CD4-positive, CD25-positive, alpha-beta regulatory T cell (primary cell): ENCODE measurements around the gene UCP3. TPM values are rescaled to one million over a fixed set of nuclear protein-coding genes. Genes with fewer than 3 reads are reported as not detected.
A peak's percentile ranks its signal among the peaks of the same experiment; 100 is the strongest.

Experiments
- ATAC-seq, 2 donors: fragments of 150-1000 bp; cut with Tn5 transposase; one replicate each; pipeline ENCODE4 v1.10.0; 2021; ENCODE audit warnings: low read depth in 2 of 2, moderate number of reproducible peaks in 2 of 2, moderate library complexity in 1 of 2
- DNase-seq, 3 donors: peaks; one replicate each; pipeline versions ENCODE4 v3.0.0 to v3.0.0-alpha.2; 2012 to 2022; ENCODE audit warnings: mixed read lengths in 1 of 3
- H3K27ac ChIP-seq: one replicate; pipeline ENCODE4 v1.7.0; 2013; ENCODE audit warnings: mild to moderate bottlenecking, low read length; ENCODE audit not compliant: insufficient read depth, poor library complexity, severe bottlenecking
- H3K27me3 ChIP-seq: one replicate; pipeline ENCODE4 v1.7.0; 2013; ENCODE audit warnings: low read length; ENCODE audit not compliant: control insufficient read depth, insufficient read depth
- H3K36me3 ChIP-seq: one replicate; pipeline ENCODE4 v1.7.0; 2013; ENCODE audit warnings: mild to moderate bottlenecking, low read length, moderate library complexity; ENCODE audit not compliant: control insufficient read depth, insufficient read depth
- H3K4me1 ChIP-seq: 2 replicates; pipeline ENCODE4 v1.7.0; 2013; ENCODE audit warnings: mild to moderate bottlenecking, low read length; ENCODE audit not compliant: insufficient read depth, control insufficient read depth, poor library complexity, severe bottlenecking
- H3K4me3 ChIP-seq: one replicate; pipeline ENCODE4 v1.7.0; 2013; ENCODE audit warnings: low read depth, mild to moderate bottlenecking, low read length, moderate library complexity
- H3K9me3 ChIP-seq, 2 experiments: 1 replicate in 1 of 2; 2 replicates in 1 of 2; pipeline ENCODE4 v1.7.0; 2013; ENCODE audit warnings: low read length in 2 of 2, mild to moderate bottlenecking in 1 of 2, moderate library complexity in 1 of 2; ENCODE audit not compliant: control insufficient read depth in 2 of 2
- H3K27ac Mint-ChIP-seq, 3 donors: one replicate each; pipeline ENCODE4 v1.8.0; 2020 to 2022; ENCODE audit warnings: mild to moderate bottlenecking in 3 of 3, mixed read lengths in 3 of 3, moderate library complexity in 2 of 3
- H3K27me3 Mint-ChIP-seq: one replicate; pipeline ENCODE4 v1.8.0; 2022; ENCODE audit warnings: mild to moderate bottlenecking, mixed read lengths
- H3K36me3 Mint-ChIP-seq: one replicate; pipeline ENCODE4 v1.8.0; 2020; ENCODE audit warnings: mixed read lengths
- H3K4me1 Mint-ChIP-seq, 4 donors: one replicate each; pipeline ENCODE4 v1.8.0; 2020 to 2022; ENCODE audit warnings: mixed read lengths in 4 of 4, mild to moderate bottlenecking in 1 of 4
- H3K4me3 Mint-ChIP-seq, 4 donors: one replicate each; pipeline ENCODE4 v1.8.0; 2020 to 2022; ENCODE audit warnings: mild to moderate bottlenecking in 4 of 4, mixed read lengths in 4 of 4, moderate library complexity in 3 of 4
- H3K9me3 Mint-ChIP-seq, 7 donors: one replicate each; pipeline ENCODE4 v1.8.0; 2020 to 2022; ENCODE audit warnings: mixed read lengths in 7 of 7, mild to moderate bottlenecking in 3 of 7, moderate library complexity in 2 of 7
- polyA plus RNA-seq, 4 donors: library from polyadenylated mRNA; unstranded; fragments of 300-500 nt; fragmentation: Illumina TruSeq; gene quantifications; one replicate each; pipeline ENCODE4 v1.2.3, GENCODE V29; 2021
- total RNA-seq: library from RNA; stranded (reverse); gene quantifications from one replicate; pipeline ENCODE4 v1.2.3, GENCODE V29; 2022

The UCP3 gene, protein sequence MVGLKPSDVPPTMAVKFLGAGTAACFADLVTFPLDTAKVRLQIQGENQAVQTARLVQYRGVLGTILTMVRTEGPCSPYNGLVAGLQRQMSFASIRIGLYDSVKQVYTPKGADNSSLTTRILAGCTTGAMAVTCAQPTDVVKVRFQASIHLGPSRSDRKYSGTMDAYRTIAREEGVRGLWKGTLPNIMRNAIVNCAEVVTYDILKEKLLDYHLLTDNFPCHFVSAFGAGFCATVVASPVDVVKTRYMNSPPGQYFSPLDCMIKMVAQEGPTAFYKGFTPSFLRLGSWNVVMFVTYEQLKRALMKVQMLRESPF
- total RNA-seq (5.6 TPM), polyA plus RNA-seq (under 1 TPM; 0.16 to 0.34 (median 0.24) TPM)

GRCh38 chr11:74008373-74009229 is at the start of gene UCP3:
UCP3 (minus strand) TSS chr11:74009085; CDS start chr11:74007042, 2,043 bp downstream.
- peaks cover 20 to 95% (median 67%) of the 10 kb centered on the region in 4 donors for H3K4me1 Mint-ChIP-seq
- Histone ChIP-seq H3K27me3 (no peaks in the 10 kb centered on the region), H3K9me3 (no peaks in the 10 kb centered on the region), H3K36me3 (peaks cover 3% of the 10 kb centered on the region), H3K4me1 (peaks cover 97% of the 10 kb centered on the region), H3K4me3 (no peak within 1 kb of the TSS), H3K27ac (peak within 1 kb of the TSS; percentile 75)
- ATAC-seq (no peak), DNase-seq (no peak)
- peaks cover 8% of the 10 kb centered on the region for H3K36me3 Mint-ChIP-seq
- peak within 1 kb of the TSS; percentile 38 to 86 (median 71) for H3K4me3 Mint-ChIP-seq
- peak within 1 kb of the TSS; percentile 93 to 94 (median 93) for H3K27ac Mint-ChIP-seq
- no peaks in the 10 kb centered on the region for H3K9me3 Mint-ChIP-seq
- H3K27me3 Mint-ChIP-seq: no peaks in the 10 kb centered on the region

DNA sequence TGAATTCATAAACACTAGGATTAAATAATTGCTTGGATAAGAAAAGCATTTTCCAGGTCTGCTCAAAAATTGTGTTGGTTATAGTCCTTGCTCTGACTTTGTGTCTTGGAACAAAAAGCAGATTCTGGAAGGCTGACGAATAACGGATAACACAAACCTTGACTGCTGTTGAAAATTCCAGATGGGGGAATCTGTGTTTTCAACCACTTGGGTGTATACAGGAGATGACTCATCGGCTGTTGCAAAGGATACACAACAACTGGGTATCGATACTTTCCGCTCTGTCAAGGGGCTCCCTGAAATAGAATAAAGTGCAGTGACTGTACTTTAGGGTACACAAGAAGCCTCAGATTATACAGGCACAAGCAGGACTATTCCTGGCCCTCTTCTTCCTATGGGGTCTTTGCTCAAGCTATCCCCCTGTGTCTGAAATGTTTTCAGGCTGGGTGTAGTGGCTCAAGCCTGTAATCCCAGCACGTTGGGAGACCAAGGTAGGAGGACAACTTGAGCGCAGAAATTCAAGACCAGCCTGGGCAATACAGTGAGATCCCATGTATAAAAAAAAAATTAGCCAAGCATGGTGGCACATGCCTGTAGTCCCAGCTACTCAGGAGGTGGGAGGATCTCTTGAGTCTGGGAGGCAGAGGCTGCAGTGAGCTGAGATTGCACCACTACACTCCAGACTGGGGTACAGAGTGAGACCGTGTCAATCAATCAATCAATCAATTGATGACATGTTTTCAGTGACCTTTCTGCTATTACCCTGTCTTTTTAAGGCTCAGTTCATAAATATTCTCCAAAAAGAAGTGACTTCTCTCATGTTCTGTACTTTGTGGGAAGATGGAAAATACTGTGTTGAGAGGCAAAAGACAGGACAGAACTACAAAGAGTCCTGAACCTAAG is 48.6 kb upstream of the UCP3 start:
- H3K9me3 Mint-ChIP-seq: no peaks in the 10 kb centered on the region
- no peaks in the 10 kb centered on the region for H3K27me3 ChIP-seq
- H3K4me3 Mint-ChIP-seq: no peak overlapping the region
- ATAC-seq (no peak), DNase-seq (no peak)
- no peaks in the 10 kb centered on the region for H3K27me3 Mint-ChIP-seq
- peaks cover 35% of the 10 kb centered on the region for H3K36me3 Mint-ChIP-seq
- no peaks in the 10 kb centered on the region for H3K4me1 ChIP-seq
- H3K27ac ChIP-seq: no peak overlapping the region
- no peak overlapping the region for H3K27ac Mint-ChIP-seq
- peaks cover 5 to 11% (median 8%) of the 10 kb centered on the region in 4 donors for H3K4me1 Mint-ChIP-seq
- peaks cover 18% of the 10 kb centered on the region for H3K36me3 ChIP-seq
- no peaks in the 10 kb centered on the region for H3K9me3 ChIP-seq
- no peak overlapping the region for H3K4me3 ChIP-seq

- Mint-ChIP-seq H3K4me1 (peaks cover 5 to 9% (median 6%) of the 10 kb centered on the region in 4 donors), H3K4me3 (no peak overlapping the region), H3K27me3 (no peaks in the 10 kb centered on the region), H3K9me3 (no peaks in the 10 kb centered on the region), H3K27ac (peak overlapping the region in 2 of 3 donors; percentile 12 to 69), H3K36me3 (peaks cover 31% of the 10 kb centered on the region)
- Histone ChIP-seq H3K27me3 (no peaks in the 10 kb centered on the region), H3K9me3 (no peaks in the 10 kb centered on the region), H3K27ac (no peak overlapping the region), H3K4me3 (no peak overlapping the region), H3K4me1 (no peaks in the 10 kb centered on the region), H3K36me3 (peaks cover 18% of the 10 kb centered on the region)
- DNase-seq (no peak), ATAC-seq (no peak)
Measured at GRCh38 chr11:74055938-74056337, 47.1 kb upstream of the UCP3 start.

DNA sequence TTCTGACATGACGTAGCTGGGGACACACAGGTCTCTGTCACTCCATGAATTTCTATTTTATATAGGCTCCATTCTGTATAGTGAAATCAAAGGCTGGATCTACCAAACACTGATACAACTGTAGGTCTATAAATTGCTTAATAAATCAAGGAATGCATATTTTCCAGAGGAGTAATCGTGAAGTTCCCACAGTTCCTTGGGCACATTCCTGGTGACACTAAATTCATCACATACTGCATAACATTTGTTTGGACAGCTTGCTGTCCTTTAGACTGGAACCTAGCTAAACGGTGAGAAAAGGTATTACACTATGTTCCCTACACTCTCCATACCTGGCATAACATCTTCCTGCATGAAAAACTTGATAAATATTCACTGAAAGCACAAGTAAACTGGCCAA is 41.6 kb upstream of the UCP3 start:
- H3K9me3 ChIP-seq: no peaks in the 10 kb centered on the region
- no peak overlapping the region for H3K27ac ChIP-seq
- peaks cover 28% of the 10 kb centered on the region for H3K36me3 Mint-ChIP-seq
- peaks cover 47% of the 10 kb centered on the region for H3K36me3 ChIP-seq
- no peak overlapping the region for H3K4me3 Mint-ChIP-seq
- H3K4me1 Mint-ChIP-seq: peaks cover under 1 to 12% (median 3%) of the 10 kb centered on the region in 4 donors
- no peaks in the 10 kb centered on the region for H3K27me3 ChIP-seq
- no peaks in the 10 kb centered on the region for H3K4me1 ChIP-seq
- no peaks in the 10 kb centered on the region for H3K27me3 Mint-ChIP-seq
- ATAC-seq (no peak), DNase-seq (no peak)
- H3K27ac Mint-ChIP-seq: no peak overlapping the region
- no peaks in the 10 kb centered on the region for H3K9me3 Mint-ChIP-seq
- no peak overlapping the region for H3K4me3 ChIP-seq

GRCh38 chr11:74048993-74049392 is 40.1 kb upstream of the UCP3 start:
- Mint-ChIP-seq H3K27ac (no peak overlapping the region), H3K4me3 (no peak overlapping the region), H3K27me3 (no peaks in the 10 kb centered on the region), H3K9me3 (no peaks in the 10 kb centered on the region), H3K36me3 (peaks cover 28% of the 10 kb centered on the region), H3K4me1 (peaks cover 0 to 9% (median 6%) of the 10 kb centered on the region in 4 donors)
- DNase-seq (no peak), ATAC-seq (no peak)
- no peaks in the 10 kb centered on the region for H3K4me1 ChIP-seq
- no peaks in the 10 kb centered on the region for H3K9me3 ChIP-seq
- no peaks in the 10 kb centered on the region for H3K27me3 ChIP-seq
- H3K4me3 ChIP-seq: no peak overlapping the region
- H3K36me3 ChIP-seq: peaks cover 41% of the 10 kb centered on the region
- H3K27ac ChIP-seq: no peak overlapping the region

- H3K4me1 ChIP-seq: no peaks in the 10 kb centered on the region
- no peaks in the 10 kb centered on the region for H3K9me3 Mint-ChIP-seq
- no peak overlapping the region for H3K27ac Mint-ChIP-seq
- H3K4me3 ChIP-seq: no peak overlapping the region
- H3K27ac ChIP-seq: no peak overlapping the region
- ATAC-seq: no peak
- peaks cover 0 to 10% (median 8%) of the 10 kb centered on the region in 4 donors for H3K4me1 Mint-ChIP-seq
- no peak overlapping the region for H3K4me3 Mint-ChIP-seq
- H3K9me3 ChIP-seq: no peaks in the 10 kb centered on the region
- no peak for DNase-seq
- no peaks in the 10 kb centered on the region for H3K27me3 Mint-ChIP-seq
- peaks cover 45% of the 10 kb centered on the region for H3K36me3 Mint-ChIP-seq
- no peaks in the 10 kb centered on the region for H3K27me3 ChIP-seq
- peaks cover 53% of the 10 kb centered on the region for H3K36me3 ChIP-seq
Measured at GRCh38 chr11:74044538-74044937, 35.7 kb upstream of the UCP3 start.

GRCh38 chr11:74043450-74043849 is 34.6 kb upstream of the UCP3 start:
- H3K36me3 ChIP-seq: peaks cover 54% of the 10 kb centered on the region
- Mint-ChIP-seq H3K9me3 (no peaks in the 10 kb centered on the region), H3K36me3 (peaks cover 46% of the 10 kb centered on the region), H3K27me3 (no peaks in the 10 kb centered on the region), H3K4me3 (no peak overlapping the region), H3K27ac (peak overlapping the region in 1 of 3 donors; percentile 23), H3K4me1 (peaks cover 0 to 9% (median 5%) of the 10 kb centered on the region in 4 donors)
- H3K4me3 ChIP-seq: no peak overlapping the region
- no peaks in the 10 kb centered on the region for H3K9me3 ChIP-seq
- no peak for DNase-seq
- H3K27me3 ChIP-seq: no peaks in the 10 kb centered on the region
- H3K27ac ChIP-seq: no peak overlapping the region
- ATAC-seq: no peak
- no peaks in the 10 kb centered on the region for H3K4me1 ChIP-seq
